Heart right ventricle (tissue), 16 donors: ENCODE results near the gene BMPR1A. TPM values are rescaled to one million over a fixed set of nuclear protein-coding genes. Genes with fewer than 3 reads are reported as not detected.
"Not testable (repeated sequence)": the region's sequence is repeated elsewhere in the genome, so short reads cannot be mapped to it uniquely, and the experiment has no call there.

Experiments used
- ATAC-seq, 8 donors: fragments of 200-7000 bp; cut with Tn5 transposase; one replicate each; pipeline ENCODE4 v1.9.1; 2020; ENCODE audit warnings: mild to moderate bottlenecking in 8 of 8, moderate library complexity in 8 of 8, moderate number of reproducible peaks in 1 of 8
- DNase-seq, 2 donors: peaks; one replicate each; pipeline ENCODE4 v3.0.0-alpha.2; 2020
- H3K27ac ChIP-seq, 10 donors: fragments of 200-600 bp; sonication (generic) in 2 of 10; one replicate each; pipeline versions ENCODE4 v1.5.0 to v1.8.0; 2020 to 2022; ENCODE audit warnings: mild to moderate bottlenecking in 3 of 10
- H3K27me3 ChIP-seq, 7 donors: fragments of 200-600 bp; one replicate each; pipeline ENCODE4 v1.8.0; 2021 to 2022; ENCODE audit warnings: mild to moderate bottlenecking in 2 of 7
- H3K36me3 ChIP-seq, 9 donors: fragments of 200-600 bp; sonication (generic) in 1 of 9; one replicate each; pipeline versions ENCODE4 v1.5.0 to v1.8.0; 2020 to 2022; ENCODE audit warnings: mild to moderate bottlenecking in 2 of 9
- H3K4me1 ChIP-seq, 9 donors: fragments of 200-600 bp; sonication (generic) in 1 of 9; one replicate each; pipeline versions ENCODE4 v1.5.0 to v1.8.0; 2020 to 2022; ENCODE audit warnings: mild to moderate bottlenecking in 4 of 9
- H3K4me3 ChIP-seq, 10 donors: fragments of 200-600 bp; sonication (generic) in 2 of 10; one replicate each; pipeline versions ENCODE4 v1.5.0 to v1.8.0; 2020 to 2022; ENCODE audit warnings: mild to moderate bottlenecking in 7 of 10, moderate library complexity in 2 of 10
- H3K9me3 ChIP-seq, 11 donors: fragments of 200-600 bp in 10 of 11; sonication (generic) in 2 of 11; one replicate each; pipeline versions ENCODE4 v1.5.0 to v1.8.0; 2013 to 2022; ENCODE audit warnings: mild to moderate bottlenecking in 2 of 11, control low read depth in 1 of 11, moderate library complexity in 1 of 11
- CTCF ChIP-seq, 9 donors: fragments of 200-600 bp; sonication (generic) in 2 of 9; IDR thresholded peaks; one replicate each; pipeline versions ENCODE4 v1.5.0 to v1.8.0; 2021 to 2022; ENCODE audit warnings: antibody characterized with exemption in 9 of 9, mild to moderate bottlenecking in 5 of 9, moderate library complexity in 1 of 9
- WGBS, 2 donors: extraction: QIAGEN DNeasy Blood & Tissue Kit; methylation state at CpG; one replicate each; pipeline ENCODE4 v1.1.7; 2013; ENCODE audit warnings: inconsistent platforms in 1 of 2; 5-methylcytosine and 5-hydroxymethylcytosine counted together
- intact Hi-C, 10 donors: fragments of 100-400 bp; cut with DNase I; formaldehyde crosslinking; loops; one replicate each; pipeline versions ENCODE4 v1.11.1 to v1.14.2; 2022
- polyA plus RNA-seq, 2 donors: library from polyadenylated mRNA; stranded (reverse); fragments of 200-250 nt; gene quantifications; one replicate each; pipeline ENCODE4 v1.2.3, GENCODE V29; 2013
- total RNA-seq, 10 donors: library from RNA; stranded (reverse); fragmentation: NEBNext Ultra II Directional in 3 of 10; extraction: Animal tissue kit (Norgen Biotek cat#: 25700) in 3 of 10; gene quantifications; one replicate each; pipeline versions ENCODE4 v1.2.1 to v1.2.4, GENCODE V29; 2021 to 2023
- donor health status: Arrhythmogenic right ventricular cardiomyopathy.
- donor health status: ischemic (EF 13 %, LVEDD 7.1; RV severe dilation, severe dysfunction).
- donor health status: healthy with polysubstance abuse.
- donor health status: DM: no; HTN: yes; CAD: no.
- donor health status: DM: no; HTN: no; CAD: no.
- donor health status: ischemic (EF 25% LVEDD 6.9; RV normal size, moderate dysfunction).
- donor health status: ischemic (EF 25% LVEDD 5.7; RV mildly dilated, moderate dysfunction).
- donor health status: healthy.
- donor health status: DM: yes; HTN: yes; CAD: no.
- donor health status: Ischemic cardiomyopathy.
- donor health status: ischemic (EF 35%, LVEDD 5.7; RV mildly dilated, moderate dysfunction).
- donor health status: nonischemic (EF 11% LVEDD 7.7; RV severe dilation, severe dysfunction).
- donor health status: DM: yes; HTN: yes; CAD: no.
- donor health status: PGD.
- donor health status: ischemic (EF 29% LVEDD 5.4; RV normal size, mild dysfunction).
- donor health status: nonischemic (EF 23%, LVEDD 6.1; RV moderate dilation, normal function).

Gene BMPR1A
- total and polyA plus RNA-seq, 12 donors: 6.7 to 69.0 (median 45.6) TPM

GRCh38 chr10:86946213-86947155 lies 190.1 kb downstream of the BMPR1A start:
- Histone ChIP-seq H3K9me3 (peaks cover 0 to 1% (median 0%) of the 10 kb centered on the region in 11 donors), H3K27ac (peak overlapping the region in 3 of 10 donors; percentile 12 to 26 (median 22)), H3K36me3 (peaks cover 0 to 62% (median 8%) of the 10 kb centered on the region in 9 donors), H3K27me3 (no peaks in the 10 kb centered on the region), H3K4me1 (peaks cover 6 to 82% (median 38%) of the 10 kb centered on the region in 9 donors), H3K4me3 (no peak overlapping the region)
- DNase-seq (peak in 1 of 2 donors; percentile 69), ATAC-seq (peak in 5 of 8 donors; percentile 2 to 41 (median 22))
- 74 to 75% methylated on average over 13 of the region's 13 CpGs for WGBS, 2 donors
- no peak for TF ChIP-seq CTCF (IDR thresholded peaks at IDR 0.05)
- intact Hi-C loops: no loop called here

- peaks cover 6 to 87% (median 38%) of the 10 kb centered on the region in 9 donors for H3K4me1 ChIP-seq
- peaks cover 0 to 53% (median 8%) of the 10 kb centered on the region in 9 donors for H3K36me3 ChIP-seq
- DNase-seq, H3K4me3 ChIP-seq, H3K27ac ChIP-seq, intact Hi-C loops, H3K27me3 ChIP-seq, ATAC-seq: not testable (repeated sequence)
- 92% methylated on average over 4 of the region's 4 CpGs for WGBS, 2 donors
- H3K9me3 ChIP-seq: peaks cover 0 to 12% (median 0%) of the 10 kb centered on the region in 11 donors
Measured at GRCh38 chr10:86947806-86948205, 191.4 kb downstream of the BMPR1A start.

GRCh38 chr10:86950349-86950748 lies 193.9 kb downstream of the BMPR1A start:
- WGBS, 2 donors: 42 to 50% methylated on average over 1 of the region's 1 CpG
- ATAC-seq: no peak

GRCh38 chr10:86951184-86951761 lies 194.9 kb downstream of the BMPR1A start:
- Histone ChIP-seq H3K9me3 (peaks cover 0 to 15% (median 0%) of the 10 kb centered on the region in 11 donors), H3K4me1 (peaks cover 5 to 97% (median 49%) of the 10 kb centered on the region in 9 donors), H3K36me3 (peaks cover 0 to 19% (median 0%) of the 10 kb centered on the region in 9 donors), H3K27ac (peak overlapping the region in 2 of 10 donors; percentile 32 to 93), H3K4me3 (no peak overlapping the region), H3K27me3 (no peaks in the 10 kb centered on the region)
- no peak for TF ChIP-seq CTCF (IDR thresholded peaks at IDR 0.05)
- intact Hi-C loops: no loop called here
- ATAC-seq (no peak), DNase-seq (no peak)

More at GRCh38 chr10:86950349-86950748, 193.9 kb downstream of the BMPR1A start:
- H3K36me3 ChIP-seq: peaks cover 0 to 28% (median 0%) of the 10 kb centered on the region in 9 donors
- no peak for TF ChIP-seq CTCF (IDR thresholded peaks at IDR 0.05)
- intact Hi-C loops: no loop called here
- H3K27ac ChIP-seq: peak overlapping the region in 2 of 10 donors; percentile 7 to 16
- DNase-seq: no peak
- peaks cover 0 to 15% (median 0%) of the 10 kb centered on the region in 11 donors for H3K9me3 ChIP-seq
- peaks cover 5 to 97% (median 51%) of the 10 kb centered on the region in 9 donors for H3K4me1 ChIP-seq
- no peaks in the 10 kb centered on the region for H3K27me3 ChIP-seq
- H3K4me3 ChIP-seq: no peak overlapping the region
